ENCODE results near the gene PDGFRA. TPM values are rescaled to one million over a fixed set of nuclear protein-coding genes. Genes with fewer than 3 reads are reported as not detected.

PDGFRA gene
- 10 to 100 TPM; 28.9 to 94.2 (median 88.3) TPM for total RNA-seq (2021; fragmentation: NEBNext Ultra II Directional; extraction: Animal tissue kit (Norgen Biotek cat#: 25700))
- long read RNA-seq, full-length matches to known transcripts = 1 of 6 reads
- long read RNA-seq, partial matches to known transcripts = 2 of 6 reads
- long read RNA-seq, other reads (novel, unspliced or antisense) = 3 of 6 reads

GRCh38 chr4:54228961-54229501 is at the start of gene PDGFRA:
Gene PDGFRA, plus strand, starts transcription at chr4:54229293. Its CDS starts 29,476 bp downstream, at chr4:54258769.
- peaks cover 1% of the 10 kb centered on the region for H3K27me3 Mint-ChIP-seq (ENCODE audit: insufficient read depth)
- TF ChIP-seq CTCF (IDR thresholded peaks at IDR 0.05) = no peak
- peak within 1 kb of the TSS; percentile 94 for H3K4me3 Mint-ChIP-seq
- H3K9me3 Mint-ChIP-seq = no peaks in the 10 kb centered on the region
- peak; percentile 48 for DNase-seq
- peaks cover 19% of the 10 kb centered on the region; the same call in 1 of the 2 replicates for H3K36me3 Mint-ChIP-seq (ENCODE audit: low read depth)
- H3K4me1 Mint-ChIP-seq (ENCODE audit: low read depth) = peaks cover 53% of the 10 kb centered on the region
- peak within 1 kb of the TSS; percentile 82 for H3K27ac Mint-ChIP-seq

GRCh38 chr4:54184581-54184980 is 44.5 kb upstream of the PDGFRA start:
- no peak for TF ChIP-seq CTCF (IDR thresholded peaks at IDR 0.05)
- no peaks in the 10 kb centered on the region for H3K36me3 Mint-ChIP-seq (ENCODE audit: low read depth)
- H3K27me3 Mint-ChIP-seq (ENCODE audit: insufficient read depth) = no peaks in the 10 kb centered on the region

GRCh38 chr4:54185044-54185780 is 43.9 kb upstream of the PDGFRA start:
- H3K27me3 Mint-ChIP-seq (ENCODE audit: insufficient read depth) = no peaks in the 10 kb centered on the region
- H3K27ac Mint-ChIP-seq = no peak overlapping the region
- no peak for TF ChIP-seq CTCF (IDR thresholded peaks at IDR 0.05)
- H3K4me1 Mint-ChIP-seq (ENCODE audit: low read depth) = peaks cover 8% of the 10 kb centered on the region
- H3K4me3 Mint-ChIP-seq = no peak overlapping the region
- H3K36me3 Mint-ChIP-seq (ENCODE audit: low read depth) = no peaks in the 10 kb centered on the region
- DNase-seq = no peak
- no peaks in the 10 kb centered on the region for H3K9me3 Mint-ChIP-seq

More at GRCh38 chr4:54184581-54184980, 44.5 kb upstream of the PDGFRA start:
- no peak overlapping the region for H3K27ac Mint-ChIP-seq
- peaks cover 8% of the 10 kb centered on the region for H3K4me1 Mint-ChIP-seq (ENCODE audit: low read depth)
- H3K9me3 Mint-ChIP-seq = no peaks in the 10 kb centered on the region
- no peak overlapping the region for H3K4me3 Mint-ChIP-seq
- DNase-seq = no peak

GRCh38 chr4:54185866-54186265 is 43.2 kb upstream of the PDGFRA start:
- Mint-ChIP-seq H3K36me3 (ENCODE audit: low read depth) (no peaks in the 10 kb centered on the region), H3K4me3 (no peak overlapping the region), H3K4me1 (ENCODE audit: low read depth) (peaks cover 8% of the 10 kb centered on the region), H3K27ac (no peak overlapping the region), H3K9me3 (no peaks in the 10 kb centered on the region), H3K27me3 (ENCODE audit: insufficient read depth) (no peaks in the 10 kb centered on the region)
- DNase-seq = no peak
- TF ChIP-seq CTCF (IDR thresholded peaks at IDR 0.05) = no peak

- H3K27ac Mint-ChIP-seq = no peak overlapping the region
- H3K4me1 Mint-ChIP-seq (ENCODE audit: low read depth) = peaks cover 8% of the 10 kb centered on the region
- no peaks in the 10 kb centered on the region for H3K9me3 Mint-ChIP-seq
- TF ChIP-seq CTCF (IDR thresholded peaks at IDR 0.05) = no peak
- no peaks in the 10 kb centered on the region for H3K27me3 Mint-ChIP-seq (ENCODE audit: insufficient read depth)
- H3K4me3 Mint-ChIP-seq = no peak overlapping the region
- no peak for DNase-seq
- no peaks in the 10 kb centered on the region for H3K36me3 Mint-ChIP-seq (ENCODE audit: low read depth)
These were observed 42.7 kb upstream of the PDGFRA start for GRCh38 chr4:54186371-54186770.
